Smooth muscle cell (in vitro differentiated cells): Measurements from ENCODE around the gene LGR4. TPM values are rescaled to one million over a fixed set of nuclear protein-coding genes. Genes with fewer than 3 reads are reported as not detected.

Experiments
- DNase-seq: peaks from one replicate; lab custom pipeline; 2025; ENCODE audit not compliant: unreplicated experiment; lab: John Stamatoyannopoulos, UW
- H2AFZ ChIP-seq: fragments of 200-600 bp; sonication (generic); 2 replicates; pipeline ENCODE4 v1.6.0; 2016; ENCODE audit warnings: antibody characterized with exemption, low read depth, mild to moderate bottlenecking
- H3F3A ChIP-seq: fragments of 200-600 bp; sonication (generic); 2 replicates; pipeline ENCODE4 v1.6.0; 2017; ENCODE audit warnings: antibody characterized with exemption, low read depth
- H3K27ac ChIP-seq: fragments of 200-600 bp; sonication (generic); 2 replicates; pipeline ENCODE4 v1.5.1; 2016; ENCODE audit warnings: low read depth, mild to moderate bottlenecking
- H3K27me3 ChIP-seq: fragments of 200-600 bp; sonication (generic); 2 replicates; pipeline ENCODE4 v1.6.1; 2016; ENCODE audit warnings: low read depth, mild to moderate bottlenecking
- H3K36me3 ChIP-seq: fragments of 200-600 bp; sonication (generic); 2 replicates; pipeline ENCODE4 v1.5.1; 2016; ENCODE audit warnings: low read depth
- H3K4me1 ChIP-seq: fragments of 200-600 bp; sonication (generic); 2 replicates; pipeline ENCODE4 v1.5.1; 2016; ENCODE audit warnings: low read depth
- H3K4me2 ChIP-seq: fragments of 200-600 bp; sonication (generic); 2 replicates; pipeline ENCODE4 v1.6.0; 2016; ENCODE audit warnings: mild to moderate bottlenecking
- H3K4me3 ChIP-seq: fragments of 200-600 bp; sonication (generic); 2 replicates; pipeline ENCODE4 v1.5.1; 2016; ENCODE audit warnings: mild to moderate bottlenecking
- H3K79me2 ChIP-seq: fragments of 200-600 bp; sonication (generic); 2 replicates; pipeline ENCODE4 v1.6.0; 2016; ENCODE audit warnings: low read depth, mild to moderate bottlenecking
- H3K9ac ChIP-seq: fragments of 200-600 bp; sonication (generic); 2 replicates; pipeline ENCODE4 v1.6.0; 2016; ENCODE audit warnings: low read depth
- H3K9me3 ChIP-seq: fragments of 200-600 bp; sonication (generic); replicated peaks from 2 replicates; pipeline ENCODE4 v1.5.1; 2016; ENCODE audit warnings: low read depth
- H4K20me1 ChIP-seq: fragments of 200-600 bp; sonication (generic); 2 replicates; pipeline ENCODE4 v1.6.0; 2016; ENCODE audit warnings: low read depth
- WGBS: methylation state at CpG from one replicate; pipeline ENCODE4 v1.1.7; 2016; ENCODE audit warnings: low lambda C conversion rate; 5-methylcytosine and 5-hydroxymethylcytosine counted together
- polyA plus RNA-seq: library from polyadenylated mRNA; unstranded; fragments of >200 nt; fragmentation: Nextera tagmentation; extraction: Ambion mirVana; gene quantifications from 2 replicates; pipeline ENCODE4 v1.2.1, GENCODE V29; 2016
- total RNA-seq: library from RNA; depleted of rRNA; stranded (reverse); fragments of >200 nt; gene quantifications from 2 replicates; pipeline ENCODE4 v1.2.3, GENCODE V29; 2014
- TF ChIP-seq, protein P1 (sequence below): fragments of 200-600 bp; sonication (generic); IDR thresholded peaks from 2 replicates; pipeline ENCODE4 v1.5.1; 2017; ENCODE audit warnings: borderline replicate concordance, mild to moderate bottlenecking, antibody characterized with exemption; ENCODE audit not compliant: insufficient read depth, poor library complexity, severe bottlenecking

LGR4 gene
- total and polyA plus RNA-seq, 2 experiments from 2014 or later: 21.4 to 96.5 TPM

- H2AFZ ChIP-seq: no peak overlapping the region
- H3K36me3 ChIP-seq: no peaks in the 10 kb centered on the region
- peaks cover 68% of the 10 kb centered on the region for H4K20me1 ChIP-seq
- H3K4me3 ChIP-seq: no peak overlapping the region
- H3K27me3 ChIP-seq: no peaks in the 10 kb centered on the region
- no peak overlapping the region for H3K4me2 ChIP-seq
- TF ChIP-seq, protein P1, sequence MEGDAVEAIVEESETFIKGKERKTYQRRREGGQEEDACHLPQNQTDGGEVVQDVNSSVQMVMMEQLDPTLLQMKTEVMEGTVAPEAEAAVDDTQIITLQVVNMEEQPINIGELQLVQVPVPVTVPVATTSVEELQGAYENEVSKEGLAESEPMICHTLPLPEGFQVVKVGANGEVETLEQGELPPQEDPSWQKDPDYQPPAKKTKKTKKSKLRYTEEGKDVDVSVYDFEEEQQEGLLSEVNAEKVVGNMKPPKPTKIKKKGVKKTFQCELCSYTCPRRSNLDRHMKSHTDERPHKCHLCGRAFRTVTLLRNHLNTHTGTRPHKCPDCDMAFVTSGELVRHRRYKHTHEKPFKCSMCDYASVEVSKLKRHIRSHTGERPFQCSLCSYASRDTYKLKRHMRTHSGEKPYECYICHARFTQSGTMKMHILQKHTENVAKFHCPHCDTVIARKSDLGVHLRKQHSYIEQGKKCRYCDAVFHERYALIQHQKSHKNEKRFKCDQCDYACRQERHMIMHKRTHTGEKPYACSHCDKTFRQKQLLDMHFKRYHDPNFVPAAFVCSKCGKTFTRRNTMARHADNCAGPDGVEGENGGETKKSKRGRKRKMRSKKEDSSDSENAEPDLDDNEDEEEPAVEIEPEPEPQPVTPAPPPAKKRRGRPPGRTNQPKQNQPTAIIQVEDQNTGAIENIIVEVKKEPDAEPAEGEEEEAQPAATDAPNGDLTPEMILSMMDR: no peak
- peaks cover 90% of the 10 kb centered on the region for H3K79me2 ChIP-seq
- no peaks in the 10 kb centered on the region for H3K9me3 ChIP-seq
- DNase-seq: no peak
- peaks cover 48% of the 10 kb centered on the region for H3K4me1 ChIP-seq
- no peak overlapping the region for H3K9ac ChIP-seq
- WGBS: 95% methylated on average over 4 of the region's 4 CpGs
- no peaks in the 10 kb centered on the region for H3F3A ChIP-seq
- H3K27ac ChIP-seq: no peak overlapping the region
Measured at GRCh38 chr11:27445625-27446024, 27.0 kb downstream of the LGR4 start.

- H3K9me3 ChIP-seq: no peaks in the 10 kb centered on the region
- H3K27me3 ChIP-seq: no peaks in the 10 kb centered on the region
- peaks cover 51% of the 10 kb centered on the region for H3K4me1 ChIP-seq
- no peaks in the 10 kb centered on the region for H3K36me3 ChIP-seq
- no peak overlapping the region for H3K27ac ChIP-seq
- no peak overlapping the region for H3K9ac ChIP-seq
- no peak overlapping the region for H3K4me3 ChIP-seq
- peaks cover 91% of the 10 kb centered on the region for H3K79me2 ChIP-seq
- peaks cover 75% of the 10 kb centered on the region for H4K20me1 ChIP-seq
- H3K4me2 ChIP-seq: no peak overlapping the region
- no peak for DNase-seq
- H2AFZ ChIP-seq: no peak overlapping the region
- TF ChIP-seq, protein P1: no peak
- WGBS: 22% methylated on average over 2 of the region's 2 CpGs
- H3F3A ChIP-seq: no peaks in the 10 kb centered on the region
Measured at GRCh38 chr11:27444801-27445215, 27.8 kb downstream of the LGR4 start.

- peaks cover 78% of the 10 kb centered on the region for H4K20me1 ChIP-seq
- no peaks in the 10 kb centered on the region for H3K27me3 ChIP-seq
- no peak for DNase-seq
- H3K4me1 ChIP-seq: peaks cover 51% of the 10 kb centered on the region
- WGBS: 79% methylated on average over 5 of the region's 5 CpGs
- no peaks in the 10 kb centered on the region for H3F3A ChIP-seq
- TF ChIP-seq, protein P1: no peak
- H3K9me3 ChIP-seq: no peaks in the 10 kb centered on the region
- no peak overlapping the region for H3K4me2 ChIP-seq
- no peaks in the 10 kb centered on the region for H3K36me3 ChIP-seq
- peaks cover 91% of the 10 kb centered on the region for H3K79me2 ChIP-seq
- no peak overlapping the region for H3K27ac ChIP-seq
- no peak overlapping the region for H3K4me3 ChIP-seq
- H3K9ac ChIP-seq: no peak overlapping the region
- no peak overlapping the region for H2AFZ ChIP-seq
Measured at GRCh38 chr11:27443746-27444507, 28.7 kb downstream of the LGR4 start.

GRCh38 chr11:27443227-27443626 lies 29.4 kb downstream of the LGR4 start:
- Histone ChIP-seq H3K9me3 (no peaks in the 10 kb centered on the region), H3K27ac (no peak overlapping the region), H3K9ac (no peak overlapping the region), H3K79me2 (peaks cover 90% of the 10 kb centered on the region), H3K4me2 (no peak overlapping the region), H2AFZ (no peak overlapping the region), H3K36me3 (no peaks in the 10 kb centered on the region), H4K20me1 (peaks cover 83% of the 10 kb centered on the region), H3K4me3 (no peak overlapping the region), H3K4me1 (peaks cover 51% of the 10 kb centered on the region), H3K27me3 (no peaks in the 10 kb centered on the region), H3F3A (no peaks in the 10 kb centered on the region)
- TF ChIP-seq, protein P1: no peak
- no peak for DNase-seq
- 87% methylated on average over 4 of the region's 4 CpGs for WGBS
